Measurements from ENCODE around the gene POLR2C. TPM values are rescaled to one million over a fixed set of nuclear protein-coding genes. Genes with fewer than 3 reads are reported as not detected.

The POLR2C gene
- total and polyA plus RNA-seq, 2 experiments from 2014 or later: 37.6 to 123 TPM

DNA sequence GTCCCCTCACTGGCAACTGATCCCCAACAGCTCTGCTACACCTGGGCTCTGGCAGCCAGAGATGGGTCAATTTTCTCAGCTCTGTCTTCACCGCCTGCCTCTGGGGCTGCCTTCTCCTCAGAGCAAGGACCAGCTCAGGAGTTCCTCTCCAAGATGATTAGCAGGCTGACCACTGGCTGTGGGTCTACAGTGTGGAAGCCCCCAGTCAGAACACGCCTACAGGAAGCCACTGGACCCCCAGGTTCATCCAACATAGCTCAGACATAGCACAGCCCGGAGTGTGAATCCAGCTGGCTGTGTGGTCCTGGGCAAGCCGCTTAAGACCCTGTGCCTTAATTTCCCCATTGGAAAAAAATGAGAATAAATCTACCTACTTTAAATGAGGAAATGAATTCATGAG is 18.9 kb downstream of the POLR2C start (continued):
- TF ChIP-seq EZH2phosphoT487 (IDR thresholded peaks at IDR 0.05; ENCODE audit: unreplicated experiment) (no peak), ZNF331 (CRISPR knock-in tag; IDR thresholded peaks at IDR 0.05; ENCODE audit: low read depth) (no peak)
- TF ChIP-seq, protein P1, sequence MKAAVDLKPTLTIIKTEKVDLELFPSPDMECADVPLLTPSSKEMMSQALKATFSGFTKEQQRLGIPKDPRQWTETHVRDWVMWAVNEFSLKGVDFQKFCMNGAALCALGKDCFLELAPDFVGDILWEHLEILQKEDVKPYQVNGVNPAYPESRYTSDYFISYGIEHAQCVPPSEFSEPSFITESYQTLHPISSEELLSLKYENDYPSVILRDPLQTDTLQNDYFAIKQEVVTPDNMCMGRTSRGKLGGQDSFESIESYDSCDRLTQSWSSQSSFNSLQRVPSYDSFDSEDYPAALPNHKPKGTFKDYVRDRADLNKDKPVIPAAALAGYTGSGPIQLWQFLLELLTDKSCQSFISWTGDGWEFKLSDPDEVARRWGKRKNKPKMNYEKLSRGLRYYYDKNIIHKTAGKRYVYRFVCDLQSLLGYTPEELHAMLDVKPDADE (IDR thresholded peaks at IDR 0.05): no peak

DNA sequence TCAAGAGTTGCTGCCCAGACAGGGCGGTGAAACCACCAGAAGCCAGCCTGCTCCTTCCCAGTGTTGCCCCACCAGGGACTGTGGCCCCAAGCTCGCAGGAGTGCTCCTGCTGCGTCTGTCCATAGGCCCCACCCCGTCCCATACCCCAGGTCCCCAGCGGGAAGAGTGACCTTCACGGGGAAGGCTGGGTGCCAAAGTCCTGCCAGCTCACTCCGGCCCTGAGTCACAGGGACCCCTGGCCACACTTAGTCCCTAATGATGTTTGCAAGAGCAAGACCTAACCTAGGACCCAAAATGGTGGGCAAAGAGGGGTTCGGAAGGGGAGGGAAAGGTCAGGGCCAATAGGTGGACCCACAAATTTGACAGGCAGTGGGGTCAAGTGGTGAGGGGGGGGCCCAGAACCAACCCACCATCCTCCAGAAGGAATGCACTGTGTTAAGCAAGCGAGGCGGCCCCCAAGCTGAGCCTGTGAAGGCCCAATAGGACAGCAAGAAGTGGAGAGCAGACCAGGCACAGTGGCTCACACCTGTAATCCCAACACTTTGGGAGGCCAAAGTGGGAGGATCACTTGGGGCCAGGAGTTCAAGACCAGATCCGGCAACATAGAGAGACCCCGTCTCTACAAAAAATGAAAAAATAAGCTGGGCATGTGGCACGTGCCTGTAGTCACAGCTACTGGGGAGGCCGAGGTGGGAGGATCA is 20.5 kb downstream of the POLR2C start:
- H3K9me3 Mint-ChIP-seq: no peaks in the 10 kb centered on the region
- no peak for ATAC-seq
- no peaks in the 10 kb centered on the region; the same call in 1 of the 2 replicates for H3K79me2 ChIP-seq (replicated peaks; ENCODE audit: insufficient read depth)
- no peak overlapping the region for H3K4me3 ChIP-seq
- no peaks in the 10 kb centered on the region for H3F3A ChIP-seq (replicated peaks; ENCODE audit: low read depth)
- peaks cover 41% of the 10 kb centered on the region for H3K4me1 Mint-ChIP-seq
- peaks cover 32% of the 10 kb centered on the region for H3K4me1 ChIP-seq (ENCODE audit: insufficient read depth)
- no peak overlapping the region for H3K27ac ChIP-seq (ENCODE audit: low read depth)
- H3K27ac Mint-ChIP-seq: no peak overlapping the region
- no peak for TF ChIP-seq EZH2 (IDR thresholded peaks at IDR 0.05; ENCODE audit: low read depth, unreplicated experiment)
- TF ChIP-seq NANOG (IDR thresholded peaks at IDR 0.05; ENCODE audit: borderline replicate concordance): no peak
- TF ChIP-seq ZNF114 (CRISPR knock-in tag; IDR thresholded peaks at IDR 0.05): no peak
- TF ChIP-seq, protein P2, sequence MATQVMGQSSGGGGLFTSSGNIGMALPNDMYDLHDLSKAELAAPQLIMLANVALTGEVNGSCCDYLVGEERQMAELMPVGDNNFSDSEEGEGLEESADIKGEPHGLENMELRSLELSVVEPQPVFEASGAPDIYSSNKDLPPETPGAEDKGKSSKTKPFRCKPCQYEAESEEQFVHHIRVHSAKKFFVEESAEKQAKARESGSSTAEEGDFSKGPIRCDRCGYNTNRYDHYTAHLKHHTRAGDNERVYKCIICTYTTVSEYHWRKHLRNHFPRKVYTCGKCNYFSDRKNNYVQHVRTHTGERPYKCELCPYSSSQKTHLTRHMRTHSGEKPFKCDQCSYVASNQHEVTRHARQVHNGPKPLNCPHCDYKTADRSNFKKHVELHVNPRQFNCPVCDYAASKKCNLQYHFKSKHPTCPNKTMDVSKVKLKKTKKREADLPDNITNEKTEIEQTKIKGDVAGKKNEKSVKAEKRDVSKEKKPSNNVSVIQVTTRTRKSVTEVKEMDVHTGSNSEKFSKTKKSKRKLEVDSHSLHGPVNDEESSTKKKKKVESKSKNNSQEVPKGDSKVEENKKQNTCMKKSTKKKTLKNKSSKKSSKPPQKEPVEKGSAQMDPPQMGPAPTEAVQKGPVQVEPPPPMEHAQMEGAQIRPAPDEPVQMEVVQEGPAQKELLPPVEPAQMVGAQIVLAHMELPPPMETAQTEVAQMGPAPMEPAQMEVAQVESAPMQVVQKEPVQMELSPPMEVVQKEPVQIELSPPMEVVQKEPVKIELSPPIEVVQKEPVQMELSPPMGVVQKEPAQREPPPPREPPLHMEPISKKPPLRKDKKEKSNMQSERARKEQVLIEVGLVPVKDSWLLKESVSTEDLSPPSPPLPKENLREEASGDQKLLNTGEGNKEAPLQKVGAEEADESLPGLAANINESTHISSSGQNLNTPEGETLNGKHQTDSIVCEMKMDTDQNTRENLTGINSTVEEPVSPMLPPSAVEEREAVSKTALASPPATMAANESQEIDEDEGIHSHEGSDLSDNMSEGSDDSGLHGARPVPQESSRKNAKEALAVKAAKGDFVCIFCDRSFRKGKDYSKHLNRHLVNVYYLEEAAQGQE (IDR thresholded peaks at IDR 0.05; ENCODE audit: unreplicated experiment): no peak
- TF ChIP-seq ZNF331 (CRISPR knock-in tag; IDR thresholded peaks at IDR 0.05; ENCODE audit: low read depth): no peak
- no peak for TF ChIP-seq POLR2AphosphoS5 (IDR thresholded peaks at IDR 0.05; ENCODE audit: low read depth)
- TF ChIP-seq, protein P3, sequence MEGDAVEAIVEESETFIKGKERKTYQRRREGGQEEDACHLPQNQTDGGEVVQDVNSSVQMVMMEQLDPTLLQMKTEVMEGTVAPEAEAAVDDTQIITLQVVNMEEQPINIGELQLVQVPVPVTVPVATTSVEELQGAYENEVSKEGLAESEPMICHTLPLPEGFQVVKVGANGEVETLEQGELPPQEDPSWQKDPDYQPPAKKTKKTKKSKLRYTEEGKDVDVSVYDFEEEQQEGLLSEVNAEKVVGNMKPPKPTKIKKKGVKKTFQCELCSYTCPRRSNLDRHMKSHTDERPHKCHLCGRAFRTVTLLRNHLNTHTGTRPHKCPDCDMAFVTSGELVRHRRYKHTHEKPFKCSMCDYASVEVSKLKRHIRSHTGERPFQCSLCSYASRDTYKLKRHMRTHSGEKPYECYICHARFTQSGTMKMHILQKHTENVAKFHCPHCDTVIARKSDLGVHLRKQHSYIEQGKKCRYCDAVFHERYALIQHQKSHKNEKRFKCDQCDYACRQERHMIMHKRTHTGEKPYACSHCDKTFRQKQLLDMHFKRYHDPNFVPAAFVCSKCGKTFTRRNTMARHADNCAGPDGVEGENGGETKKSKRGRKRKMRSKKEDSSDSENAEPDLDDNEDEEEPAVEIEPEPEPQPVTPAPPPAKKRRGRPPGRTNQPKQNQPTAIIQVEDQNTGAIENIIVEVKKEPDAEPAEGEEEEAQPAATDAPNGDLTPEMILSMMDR (conservative IDR thresholded peaks at IDR 0.05; ENCODE audit: low read depth in 2 of 2): no peak
- TF ChIP-seq JUNB (IDR thresholded peaks at IDR 0.05; ENCODE audit: unreplicated experiment): no peak
- no peaks in the 10 kb centered on the region for H4K20me1 ChIP-seq (replicated peaks; ENCODE audit: insufficient read depth)
- no peaks in the 10 kb centered on the region for H3K36me3 ChIP-seq (ENCODE audit: insufficient read depth)
- no peaks in the 10 kb centered on the region; the same call in 2 of the 3 replicates for H3K36me3 Mint-ChIP-seq (ENCODE audit: low read depth)
- H3K9me2 ChIP-seq (ENCODE audit: insufficient read depth): no peaks in the 10 kb centered on the region
- no peak overlapping the region for H3K4me2 ChIP-seq
- H2AFZ ChIP-seq: no peak overlapping the region
- no peak for DNase-seq (ENCODE audit: low spot score)
- peaks cover 17% of the 10 kb centered on the region; the same call in 1 of the 2 replicates for H3K27me3 ChIP-seq (ENCODE audit: insufficient read depth)
- H3K27me3 Mint-ChIP-seq (ENCODE audit: insufficient read depth, low read depth, poor library complexity): peaks cover 30% of the 10 kb centered on the region
- H3K4me3 Mint-ChIP-seq: no peak overlapping the region

Measured in GM23338 (cell line).